Measurements from ENCODE around the gene CXorf66.

DNA sequence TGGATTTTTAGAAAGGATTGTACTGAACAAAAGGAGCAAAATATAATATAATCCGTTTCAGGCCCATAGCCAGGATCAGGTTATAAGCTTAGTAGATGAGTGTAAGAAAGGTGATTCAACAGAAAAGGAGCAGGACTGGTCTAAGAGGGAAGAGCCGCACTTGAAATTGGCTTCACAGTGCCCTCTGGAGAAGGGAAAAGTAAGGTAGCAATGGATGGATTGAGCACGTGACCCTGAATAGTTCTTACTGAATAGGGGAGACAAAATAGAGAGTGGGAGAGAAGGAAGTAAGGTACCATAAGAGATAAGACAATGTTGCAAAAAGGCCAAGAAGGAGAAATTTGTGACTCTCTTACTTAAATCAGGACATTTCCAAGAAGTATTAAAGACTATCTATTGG, 15.6 kb downstream of the CXorf66 start:
- TF ChIP-seq, protein P1, sequence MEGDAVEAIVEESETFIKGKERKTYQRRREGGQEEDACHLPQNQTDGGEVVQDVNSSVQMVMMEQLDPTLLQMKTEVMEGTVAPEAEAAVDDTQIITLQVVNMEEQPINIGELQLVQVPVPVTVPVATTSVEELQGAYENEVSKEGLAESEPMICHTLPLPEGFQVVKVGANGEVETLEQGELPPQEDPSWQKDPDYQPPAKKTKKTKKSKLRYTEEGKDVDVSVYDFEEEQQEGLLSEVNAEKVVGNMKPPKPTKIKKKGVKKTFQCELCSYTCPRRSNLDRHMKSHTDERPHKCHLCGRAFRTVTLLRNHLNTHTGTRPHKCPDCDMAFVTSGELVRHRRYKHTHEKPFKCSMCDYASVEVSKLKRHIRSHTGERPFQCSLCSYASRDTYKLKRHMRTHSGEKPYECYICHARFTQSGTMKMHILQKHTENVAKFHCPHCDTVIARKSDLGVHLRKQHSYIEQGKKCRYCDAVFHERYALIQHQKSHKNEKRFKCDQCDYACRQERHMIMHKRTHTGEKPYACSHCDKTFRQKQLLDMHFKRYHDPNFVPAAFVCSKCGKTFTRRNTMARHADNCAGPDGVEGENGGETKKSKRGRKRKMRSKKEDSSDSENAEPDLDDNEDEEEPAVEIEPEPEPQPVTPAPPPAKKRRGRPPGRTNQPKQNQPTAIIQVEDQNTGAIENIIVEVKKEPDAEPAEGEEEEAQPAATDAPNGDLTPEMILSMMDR (IDR thresholded peaks at IDR 0.05 in 2 of 3, conservative IDR thresholded peaks at IDR 0.05 in 1 of 3; ENCODE audit: insufficient read depth in 2 of 3, low read depth in 1 of 3, low read length in 3 of 3): 0 out of 6 replicates have a peak, but pooled peaks of 1 of the 3 experiments have one; percentile 11
- no peak for TF ChIP-seq RNF2 (IDR thresholded peaks at IDR 0.05)
- TF ChIP-seq, protein P2, sequence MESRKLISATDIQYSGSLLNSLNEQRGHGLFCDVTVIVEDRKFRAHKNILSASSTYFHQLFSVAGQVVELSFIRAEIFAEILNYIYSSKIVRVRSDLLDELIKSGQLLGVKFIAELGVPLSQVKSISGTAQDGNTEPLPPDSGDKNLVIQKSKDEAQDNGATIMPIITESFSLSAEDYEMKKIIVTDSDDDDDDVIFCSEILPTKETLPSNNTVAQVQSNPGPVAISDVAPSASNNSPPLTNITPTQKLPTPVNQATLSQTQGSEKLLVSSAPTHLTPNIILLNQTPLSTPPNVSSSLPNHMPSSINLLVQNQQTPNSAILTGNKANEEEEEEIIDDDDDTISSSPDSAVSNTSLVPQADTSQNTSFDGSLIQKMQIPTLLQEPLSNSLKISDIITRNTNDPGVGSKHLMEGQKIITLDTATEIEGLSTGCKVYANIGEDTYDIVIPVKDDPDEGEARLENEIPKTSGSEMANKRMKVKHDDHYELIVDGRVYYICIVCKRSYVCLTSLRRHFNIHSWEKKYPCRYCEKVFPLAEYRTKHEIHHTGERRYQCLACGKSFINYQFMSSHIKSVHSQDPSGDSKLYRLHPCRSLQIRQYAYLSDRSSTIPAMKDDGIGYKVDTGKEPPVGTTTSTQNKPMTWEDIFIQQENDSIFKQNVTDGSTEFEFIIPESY (CRISPR knock-in tag; IDR thresholded peaks at IDR 0.05): no peak
- no peak for TF ChIP-seq ZNF280B (CRISPR knock-in tag; IDR thresholded peaks at IDR 0.05)
- TF ChIP-seq TCF3 (CRISPR knock-in tag; IDR thresholded peaks at IDR 0.05): no peak
- TF ChIP-seq ZNF232 (CRISPR knock-in tag; IDR thresholded peaks at IDR 0.05): no peak
- TF ChIP-seq MYNN (IDR thresholded peaks at IDR 0.05): no peak
- no peak for TF ChIP-seq MYNN (CRISPR knock-in tag; IDR thresholded peaks at IDR 0.05)
- TF ChIP-seq HDGF (IDR thresholded peaks at IDR 0.05): no peak
- TF ChIP-seq ZHX1 (conservative IDR thresholded peaks at IDR 0.05; ENCODE audit: low read length): no peak
- TF ChIP-seq, protein P3, sequence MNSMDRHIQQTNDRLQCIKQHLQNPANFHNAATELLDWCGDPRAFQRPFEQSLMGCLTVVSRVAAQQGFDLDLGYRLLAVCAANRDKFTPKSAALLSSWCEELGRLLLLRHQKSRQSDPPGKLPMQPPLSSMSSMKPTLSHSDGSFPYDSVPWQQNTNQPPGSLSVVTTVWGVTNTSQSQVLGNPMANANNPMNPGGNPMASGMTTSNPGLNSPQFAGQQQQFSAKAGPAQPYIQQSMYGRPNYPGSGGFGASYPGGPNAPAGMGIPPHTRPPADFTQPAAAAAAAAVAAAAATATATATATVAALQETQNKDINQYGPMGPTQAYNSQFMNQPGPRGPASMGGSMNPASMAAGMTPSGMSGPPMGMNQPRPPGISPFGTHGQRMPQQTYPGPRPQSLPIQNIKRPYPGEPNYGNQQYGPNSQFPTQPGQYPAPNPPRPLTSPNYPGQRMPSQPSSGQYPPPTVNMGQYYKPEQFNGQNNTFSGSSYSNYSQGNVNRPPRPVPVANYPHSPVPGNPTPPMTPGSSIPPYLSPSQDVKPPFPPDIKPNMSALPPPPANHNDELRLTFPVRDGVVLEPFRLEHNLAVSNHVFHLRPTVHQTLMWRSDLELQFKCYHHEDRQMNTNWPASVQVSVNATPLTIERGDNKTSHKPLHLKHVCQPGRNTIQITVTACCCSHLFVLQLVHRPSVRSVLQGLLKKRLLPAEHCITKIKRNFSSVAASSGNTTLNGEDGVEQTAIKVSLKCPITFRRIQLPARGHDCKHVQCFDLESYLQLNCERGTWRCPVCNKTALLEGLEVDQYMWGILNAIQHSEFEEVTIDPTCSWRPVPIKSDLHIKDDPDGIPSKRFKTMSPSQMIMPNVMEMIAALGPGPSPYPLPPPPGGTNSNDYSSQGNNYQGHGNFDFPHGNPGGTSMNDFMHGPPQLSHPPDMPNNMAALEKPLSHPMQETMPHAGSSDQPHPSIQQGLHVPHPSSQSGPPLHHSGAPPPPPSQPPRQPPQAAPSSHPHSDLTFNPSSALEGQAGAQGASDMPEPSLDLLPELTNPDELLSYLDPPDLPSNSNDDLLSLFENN (IDR thresholded peaks at IDR 0.05; ENCODE audit: low read depth in 2 of 2, low read length in 2 of 2): no peak
- no peak for TF ChIP-seq NRF1 (conservative IDR thresholded peaks at IDR 0.05 in 1 of 2, IDR thresholded peaks at IDR 0.05 in 1 of 2)

Data from K562 (cell line).